ENCODE data around the gene RAPGEF2.

DNA sequence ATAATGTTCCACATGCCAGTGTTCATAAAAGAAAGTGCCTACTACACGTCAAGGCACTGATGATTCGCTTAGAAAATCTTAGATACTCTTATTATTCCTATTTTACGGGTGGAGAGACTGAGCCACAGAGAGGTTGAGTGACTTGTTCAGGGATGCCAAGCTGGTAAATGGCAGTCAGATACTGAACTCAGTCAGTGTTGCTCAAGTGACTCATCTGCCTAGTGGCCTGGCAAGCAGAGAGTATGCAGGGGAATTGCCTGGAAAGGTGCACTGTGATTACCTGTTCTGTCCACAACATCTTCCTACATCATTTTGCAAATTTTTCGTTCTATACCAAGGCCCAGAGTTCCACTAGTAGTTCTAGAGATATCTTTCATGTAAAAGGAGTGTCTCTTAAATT is 68.4 kb downstream of the RAPGEF2 start:
- TF ChIP-seq, protein P1, sequence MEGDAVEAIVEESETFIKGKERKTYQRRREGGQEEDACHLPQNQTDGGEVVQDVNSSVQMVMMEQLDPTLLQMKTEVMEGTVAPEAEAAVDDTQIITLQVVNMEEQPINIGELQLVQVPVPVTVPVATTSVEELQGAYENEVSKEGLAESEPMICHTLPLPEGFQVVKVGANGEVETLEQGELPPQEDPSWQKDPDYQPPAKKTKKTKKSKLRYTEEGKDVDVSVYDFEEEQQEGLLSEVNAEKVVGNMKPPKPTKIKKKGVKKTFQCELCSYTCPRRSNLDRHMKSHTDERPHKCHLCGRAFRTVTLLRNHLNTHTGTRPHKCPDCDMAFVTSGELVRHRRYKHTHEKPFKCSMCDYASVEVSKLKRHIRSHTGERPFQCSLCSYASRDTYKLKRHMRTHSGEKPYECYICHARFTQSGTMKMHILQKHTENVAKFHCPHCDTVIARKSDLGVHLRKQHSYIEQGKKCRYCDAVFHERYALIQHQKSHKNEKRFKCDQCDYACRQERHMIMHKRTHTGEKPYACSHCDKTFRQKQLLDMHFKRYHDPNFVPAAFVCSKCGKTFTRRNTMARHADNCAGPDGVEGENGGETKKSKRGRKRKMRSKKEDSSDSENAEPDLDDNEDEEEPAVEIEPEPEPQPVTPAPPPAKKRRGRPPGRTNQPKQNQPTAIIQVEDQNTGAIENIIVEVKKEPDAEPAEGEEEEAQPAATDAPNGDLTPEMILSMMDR (IDR thresholded peaks at IDR 0.05), result no peak
- TF ChIP-seq POLR2A (IDR thresholded peaks at IDR 0.05), result no peak

Data from testis (tissue), 2 donors.